GM23248 (cell line): ENCODE measurements around the gene PRIM1.

Experiments used
- EZH2 ChIP-seq: fragments of 200-600 bp; sonication (generic); IDR thresholded peaks from 2 replicates; pipeline ENCODE4 v1.6.1; 2018; ENCODE audit warnings: antibody characterized with exemption, mild to moderate bottlenecking; ENCODE audit not compliant: insufficient read depth, poor library complexity, severe bottlenecking
- EZH2phosphoT487 ChIP-seq: fragments of 200-600 bp; sonication (generic); IDR thresholded peaks from 2 replicates; pipeline ENCODE4 v1.6.1; 2018; ENCODE audit warnings: antibody characterized with exemption, moderate library complexity, mild to moderate bottlenecking, low read depth; ENCODE audit not compliant: insufficient read depth

DNA sequence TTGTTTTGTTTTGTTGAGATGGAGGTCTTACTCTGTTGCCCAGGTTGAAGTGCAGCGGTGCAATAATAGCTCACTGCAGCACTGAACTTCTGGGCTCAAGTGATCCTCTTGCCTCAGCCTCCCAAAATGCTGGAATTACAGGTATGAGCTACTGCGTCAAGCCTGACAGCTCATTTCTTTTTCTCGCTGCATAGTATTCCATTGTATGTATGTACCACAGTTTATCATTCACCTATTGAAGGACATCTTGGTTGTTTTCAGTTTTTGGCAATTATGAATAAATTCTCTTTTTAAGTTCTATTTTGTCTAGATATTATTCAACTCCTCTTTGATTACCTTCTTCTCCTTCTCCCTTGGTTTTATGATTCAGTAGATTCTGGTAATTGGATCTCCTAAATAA, 24.5 kb upstream of the PRIM1 start:
- no peak for TF ChIP-seq EZH2phosphoT487
- TF ChIP-seq EZH2: no peak
